CD8-positive, alpha-beta memory T cell (primary cell): Measurements from ENCODE around the gene NIPAL4. TPM values are rescaled to one million over a fixed set of nuclear protein-coding genes. Genes with fewer than 3 reads are reported as not detected.

Source experiments
- CTCF ChIA-PET: fragments of 350-600 bp; sonication (Branson Sonifier 250); formaldehyde crosslinking; loops from one replicate; lab custom pipeline; 2021; ENCODE audit warnings: antibody characterized with exemption; lab: Charles Lee
- POLR2A ChIA-PET: fragments of 350-600 bp; sonication (Branson Sonifier 250); formaldehyde crosslinking; loops from one replicate; lab custom pipeline; 2021; ENCODE audit warnings: antibody characterized with exemption; lab: Charles Lee
- DNase-seq, 5 donors: peaks; one replicate each; pipeline versions ENCODE4 v3.0.0 to v3.0.0-alpha.2; 2020 to 2022; ENCODE audit warnings: mixed read lengths in 1 of 5
- H3K27ac ChIP-seq: one replicate; pipeline ENCODE4 v1.7.0; 2013; ENCODE audit warnings: low read depth, mild to moderate bottlenecking, low read length, moderate library complexity
- H3K27me3 ChIP-seq: 2 replicates; pipeline ENCODE4 v1.7.0; 2013; ENCODE audit warnings: low read length, mild to moderate bottlenecking; ENCODE audit not compliant: insufficient read depth, poor library complexity, severe bottlenecking
- H3K36me3 ChIP-seq: 2 replicates; pipeline ENCODE4 v1.7.0; 2013; ENCODE audit warnings: mild to moderate bottlenecking, low read length, moderate library complexity; ENCODE audit not compliant: insufficient read depth
- H3K4me1 ChIP-seq: 2 replicates; pipeline ENCODE4 v1.7.0; 2013; ENCODE audit warnings: mild to moderate bottlenecking, low read length, moderate library complexity; ENCODE audit not compliant: insufficient read depth
- H3K4me3 ChIP-seq: 2 replicates; pipeline ENCODE4 v1.7.0; 2013; ENCODE audit warnings: mild to moderate bottlenecking, low read length
- H3K9me3 ChIP-seq: 2 replicates; pipeline ENCODE4 v1.7.0; 2013; ENCODE audit warnings: mild to moderate bottlenecking, low read length
- H3K27ac Mint-ChIP-seq, 8 donors: one replicate each; pipeline ENCODE4 v1.8.0; 2020 to 2021; ENCODE audit warnings: mixed read lengths in 8 of 8, mild to moderate bottlenecking in 6 of 8, inconsistent platforms in 3 of 8, moderate library complexity in 3 of 8
- H3K27me3 Mint-ChIP-seq, 2 donors: one replicate each; pipeline ENCODE4 v1.8.0; 2020 to 2021; ENCODE audit warnings: mixed read lengths in 2 of 2, mild to moderate bottlenecking in 1 of 2, moderate library complexity in 1 of 2
- H3K36me3 Mint-ChIP-seq, 3 donors: one replicate each; pipeline ENCODE4 v1.8.0; 2020 to 2021; ENCODE audit warnings: mixed read lengths in 3 of 3, inconsistent platforms in 1 of 3, mild to moderate bottlenecking in 1 of 3
- H3K4me1 Mint-ChIP-seq, 3 donors: one replicate each; pipeline ENCODE4 v1.8.0; 2020 to 2021; ENCODE audit warnings: mixed read lengths in 3 of 3, inconsistent platforms in 1 of 3, mild to moderate bottlenecking in 1 of 3
- H3K4me3 Mint-ChIP-seq, 7 donors: one replicate each; pipeline ENCODE4 v1.8.0; 2020 to 2021; ENCODE audit warnings: mixed read lengths in 7 of 7, mild to moderate bottlenecking in 6 of 7, moderate library complexity in 4 of 7, inconsistent platforms in 2 of 7
- H3K9me3 Mint-ChIP-seq, 5 donors: one replicate each; pipeline ENCODE4 v1.8.0; 2020 to 2022; ENCODE audit warnings: mixed read lengths in 5 of 5, mild to moderate bottlenecking in 3 of 5, moderate library complexity in 2 of 5, inconsistent platforms in 1 of 5
- polyA plus RNA-seq: library from polyadenylated mRNA; unstranded; fragments of 300-500 nt; fragmentation: Illumina TruSeq; gene quantifications from one replicate; pipeline ENCODE4 v1.2.3, GENCODE V29; 2021
- total RNA-seq, 2 experiments: library from RNA; stranded (reverse); gene quantifications; one replicate each; pipeline ENCODE4 v1.2.3, GENCODE V29; 2021

NIPAL4 gene
- total and polyA plus RNA-seq, 3 experiments from 2014 or later = 1.1 to 1.4 TPM; not detected in 1

DNA sequence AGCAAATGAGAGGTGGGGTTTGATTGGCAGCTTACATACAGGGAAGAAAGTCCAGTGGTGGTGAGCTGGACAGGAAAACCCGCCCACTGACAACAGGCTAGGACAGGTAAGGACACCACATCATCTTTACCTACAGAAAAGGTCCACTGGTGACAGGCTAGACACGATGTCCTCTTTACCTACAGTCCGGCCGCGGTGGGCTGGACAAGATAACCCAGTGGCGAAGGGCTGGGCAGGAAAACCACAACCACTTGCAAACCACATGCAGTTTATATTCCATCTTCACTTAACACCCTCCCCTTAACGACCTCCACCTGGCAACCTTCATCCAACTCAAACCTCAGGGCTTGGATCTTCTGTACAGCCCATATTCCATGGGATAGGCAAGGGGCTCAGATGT lies 5.0 kb upstream of the NIPAL4 start:
- H3K27ac Mint-ChIP-seq = no peak overlapping the region
- Histone ChIP-seq H3K27me3 (peaks cover 3% of the 10 kb centered on the region), H3K9me3 (no peaks in the 10 kb centered on the region), H3K4me1 (no peaks in the 10 kb centered on the region), H3K27ac (no peak overlapping the region), H3K4me3 (no peak overlapping the region), H3K36me3 (no peaks in the 10 kb centered on the region)
- POLR2A ChIA-PET = no interaction called here
- H3K4me3 Mint-ChIP-seq = no peak overlapping the region
- peaks cover 8 to 15% (median 13%) of the 10 kb centered on the region in 3 donors for H3K4me1 Mint-ChIP-seq
- peaks cover 0 to 3% of the 10 kb centered on the region in 2 donors for H3K27me3 Mint-ChIP-seq
- H3K9me3 Mint-ChIP-seq = no peaks in the 10 kb centered on the region
- no peak for DNase-seq
- no peaks in the 10 kb centered on the region for H3K36me3 Mint-ChIP-seq
- CTCF ChIA-PET = interaction anchor here (1.0 kb wide), 1 partner anchor 17 kb away, joined by 3 read pairs; no protein-coding TSS in a partner anchor

DNA sequence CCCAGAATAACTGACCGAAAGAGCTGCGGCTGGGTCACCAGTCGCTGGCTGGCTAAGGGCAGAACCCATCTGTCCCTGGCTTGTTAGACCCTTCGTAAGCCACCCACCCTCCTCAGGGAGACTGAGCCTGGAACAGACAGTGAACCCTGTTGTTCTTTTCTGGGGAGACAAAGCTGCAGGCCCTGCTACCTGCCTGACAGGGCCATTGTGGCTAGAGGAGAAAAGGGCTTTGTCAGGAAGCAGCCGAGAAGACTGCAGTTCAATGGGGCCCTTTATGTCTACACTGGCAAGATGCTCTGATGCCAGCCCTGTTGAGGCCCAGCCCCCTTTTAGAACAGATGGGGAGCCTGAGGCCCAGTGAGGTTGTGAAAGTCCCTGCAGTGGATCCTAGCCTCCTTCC lies 3.7 kb upstream of the NIPAL4 start:
- peaks cover 12% of the 10 kb centered on the region for H3K27me3 ChIP-seq
- H3K4me3 Mint-ChIP-seq = no peak overlapping the region
- no peak for DNase-seq
- no peaks in the 10 kb centered on the region for H3K9me3 ChIP-seq
- H3K36me3 Mint-ChIP-seq = no peaks in the 10 kb centered on the region
- CTCF ChIA-PET = no interaction called here
- no peaks in the 10 kb centered on the region for H3K36me3 ChIP-seq
- H3K4me3 ChIP-seq = no peak overlapping the region
- peaks cover 16 to 24% (median 22%) of the 10 kb centered on the region in 3 donors for H3K4me1 Mint-ChIP-seq
- no peak overlapping the region for H3K27ac ChIP-seq
- H3K27me3 Mint-ChIP-seq = peaks cover 6 to 13% of the 10 kb centered on the region in 2 donors
- H3K4me1 ChIP-seq = peaks cover 9% of the 10 kb centered on the region
- no peak overlapping the region for H3K27ac Mint-ChIP-seq
- POLR2A ChIA-PET = no interaction called here
- H3K9me3 Mint-ChIP-seq = no peaks in the 10 kb centered on the region

DNA sequence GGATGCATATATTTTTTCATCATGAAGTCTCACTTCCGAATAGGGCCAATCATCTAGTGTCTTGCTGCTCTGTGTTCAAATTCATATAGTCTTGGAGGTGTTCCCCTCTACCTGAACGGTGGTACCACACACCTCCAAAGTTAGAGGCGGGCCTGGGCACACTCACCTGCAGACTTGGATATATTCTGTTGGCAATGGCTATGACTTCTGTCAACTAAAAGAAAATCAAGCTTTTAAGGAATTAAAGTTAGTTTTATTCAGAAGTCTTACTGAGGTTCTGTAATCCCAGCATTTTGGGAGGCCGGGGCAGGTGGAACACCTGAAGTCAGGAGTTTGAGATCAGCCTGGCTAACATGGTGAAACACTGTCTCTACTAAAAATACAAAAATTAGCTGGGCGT lies 2.6 kb upstream of the NIPAL4 start:
- peaks cover 9% of the 10 kb centered on the region for H3K4me1 ChIP-seq
- peak overlapping the region in 1 of 7 donors; percentile 18 for H3K4me3 Mint-ChIP-seq
- H3K36me3 ChIP-seq = no peaks in the 10 kb centered on the region
- CTCF ChIA-PET = no interaction called here
- no peak overlapping the region for H3K27ac ChIP-seq
- H3K36me3 Mint-ChIP-seq = no peaks in the 10 kb centered on the region
- peaks cover 11 to 20% of the 10 kb centered on the region in 2 donors for H3K27me3 Mint-ChIP-seq
- no peaks in the 10 kb centered on the region for H3K9me3 Mint-ChIP-seq
- peaks cover 16 to 24% (median 22%) of the 10 kb centered on the region in 3 donors for H3K4me1 Mint-ChIP-seq
- POLR2A ChIA-PET = no interaction called here
- peaks cover 12% of the 10 kb centered on the region for H3K27me3 ChIP-seq
- no peak for DNase-seq
- H3K9me3 ChIP-seq = no peaks in the 10 kb centered on the region
- H3K27ac Mint-ChIP-seq = no peak overlapping the region
- H3K4me3 ChIP-seq = no peak overlapping the region

DNA sequence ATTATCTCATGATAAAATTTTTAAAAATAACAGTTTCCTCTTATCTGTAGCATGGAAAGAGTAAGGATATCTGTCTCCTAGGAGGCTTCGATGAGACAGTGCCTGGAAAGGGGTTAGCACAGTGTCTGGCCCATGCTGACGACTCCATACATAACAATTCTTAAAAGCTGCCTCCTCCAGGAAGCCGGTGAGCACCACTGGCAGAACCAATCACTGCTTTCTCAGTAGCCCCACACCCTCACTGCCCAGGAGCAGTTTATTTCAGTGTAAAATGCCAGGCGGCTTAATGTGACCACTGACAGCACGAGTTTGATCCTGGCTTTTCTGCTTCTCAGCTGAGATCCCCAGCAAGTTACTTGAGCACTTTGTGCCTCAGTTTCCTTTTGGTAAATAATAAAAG lies 1.2 kb upstream of the NIPAL4 start:
- peak overlapping the region in 2 of 7 donors; percentile 29 to 48 for H3K4me3 Mint-ChIP-seq

DNA sequence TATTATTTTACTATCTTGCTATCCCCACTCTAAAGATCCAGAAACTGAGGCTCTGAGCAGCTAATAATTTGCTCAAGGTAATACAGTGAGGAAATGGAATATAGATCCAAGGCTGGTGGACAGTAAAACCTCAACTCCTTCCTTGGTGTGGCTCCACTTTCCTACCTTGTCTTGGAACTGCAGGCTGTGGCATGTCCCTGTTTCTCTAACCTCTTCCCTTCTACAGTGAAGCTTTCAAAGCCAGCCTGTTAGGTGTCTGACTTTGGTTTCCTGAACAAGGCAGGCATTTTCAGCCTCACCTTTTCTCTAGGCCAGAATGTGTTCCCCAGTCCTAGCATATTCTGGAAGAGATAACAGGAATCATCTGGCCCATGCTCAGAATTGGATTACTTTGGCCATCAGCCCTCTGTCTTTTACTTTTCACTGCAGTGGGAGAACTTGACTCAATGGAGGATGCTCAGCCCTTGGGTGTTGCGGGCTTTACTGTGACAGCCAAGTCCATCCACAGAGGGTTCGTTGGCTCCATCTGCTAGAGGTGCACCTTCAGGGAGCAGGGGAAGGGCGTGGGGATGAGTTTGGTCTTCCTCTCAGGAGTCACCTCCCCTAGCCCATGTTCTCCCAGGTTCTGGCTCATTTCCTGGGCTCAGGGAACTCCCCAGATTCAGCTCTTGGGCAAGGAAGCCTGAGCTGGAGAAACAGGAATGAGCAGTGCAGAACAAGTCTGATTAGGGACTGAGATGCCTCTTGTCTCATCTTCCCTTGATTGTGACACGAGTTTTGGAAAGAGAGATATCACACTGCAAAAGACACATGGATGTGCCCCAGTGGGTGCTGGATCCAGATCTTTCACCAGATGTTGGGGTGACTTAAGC lies 1.1 kb downstream of the NIPAL4 start:
- ChIA-PET CTCF (interaction anchor here (0.6 to 1.6 kb wide), 3 partner anchors 15 to 257 kb away, joined by 5 read pairs; no protein-coding TSS in a partner anchor), POLR2A (no interaction called here)
- no peak overlapping the region for H3K27ac ChIP-seq
- H3K36me3 ChIP-seq = no peaks in the 10 kb centered on the region
- Mint-ChIP-seq H3K4me3 (peak overlapping the region; percentile 39 to 86 (median 70)), H3K27me3 (peaks cover 16 to 29% of the 10 kb centered on the region in 2 donors), H3K36me3 (no peaks in the 10 kb centered on the region), H3K27ac (no peak overlapping the region), H3K4me1 (peaks cover 19 to 32% (median 26%) of the 10 kb centered on the region in 3 donors), H3K9me3 (no peaks in the 10 kb centered on the region)
- H3K4me1 ChIP-seq = peaks cover 9% of the 10 kb centered on the region
- no peaks in the 10 kb centered on the region for H3K9me3 ChIP-seq
- no peak for DNase-seq
- H3K27me3 ChIP-seq = peaks cover 12% of the 10 kb centered on the region
- H3K4me3 ChIP-seq = no peak overlapping the region

More for the DNA sequence above, 1.2 kb upstream of the NIPAL4 start:
- Mint-ChIP-seq H3K36me3 (no peaks in the 10 kb centered on the region), H3K9me3 (no peaks in the 10 kb centered on the region), H3K4me1 (peaks cover 16 to 26% (median 24%) of the 10 kb centered on the region in 3 donors), H3K27ac (no peak overlapping the region), H3K27me3 (peaks cover 16 to 20% of the 10 kb centered on the region in 2 donors)
- H3K4me1 ChIP-seq = peaks cover 9% of the 10 kb centered on the region
- H3K9me3 ChIP-seq = no peaks in the 10 kb centered on the region
- ChIA-PET CTCF (no interaction called here), POLR2A (no interaction called here)
- H3K27ac ChIP-seq = no peak overlapping the region
- H3K4me3 ChIP-seq = no peak overlapping the region
- H3K36me3 ChIP-seq = no peaks in the 10 kb centered on the region
- DNase-seq = no peak
- peaks cover 12% of the 10 kb centered on the region for H3K27me3 ChIP-seq

DNA sequence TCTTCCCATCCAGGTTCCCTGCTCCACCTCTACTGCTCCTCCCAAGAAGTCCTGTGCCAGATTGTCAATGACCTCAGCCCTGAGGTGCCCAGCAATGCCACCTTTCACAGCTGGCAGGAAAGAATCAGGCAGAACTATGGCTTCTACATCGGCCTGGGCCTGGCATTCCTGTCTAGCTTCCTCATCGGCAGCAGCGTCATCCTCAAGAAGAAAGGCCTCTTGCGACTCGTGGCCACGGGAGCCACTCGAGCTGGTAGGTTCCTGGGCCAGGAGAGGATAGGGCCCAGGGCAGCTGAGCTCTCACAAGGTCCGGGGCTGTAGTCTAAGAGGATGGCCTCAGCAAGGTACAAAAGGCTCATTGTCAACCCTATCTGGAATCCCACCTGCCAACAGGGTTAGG lies 3.1 kb downstream of the NIPAL4 start:
- H3K4me1 ChIP-seq = peaks cover 9% of the 10 kb centered on the region
- CTCF ChIA-PET = interaction anchor here (1.1 kb wide), 1 partner anchor 18 kb away, joined by 3 read pairs; no protein-coding TSS in a partner anchor
- peak overlapping the region in 1 of 8 donors; percentile 84 for H3K27ac Mint-ChIP-seq
- H3K9me3 ChIP-seq = no peaks in the 10 kb centered on the region
- H3K27ac ChIP-seq = no peak overlapping the region
- peaks cover 12% of the 10 kb centered on the region for H3K27me3 ChIP-seq
- POLR2A ChIA-PET = no interaction called here
- no peaks in the 10 kb centered on the region for H3K36me3 Mint-ChIP-seq
- no peak for DNase-seq
- H3K9me3 Mint-ChIP-seq = no peaks in the 10 kb centered on the region
- no peaks in the 10 kb centered on the region for H3K36me3 ChIP-seq
- no peak overlapping the region for H3K4me3 ChIP-seq
- peaks cover 19 to 32% (median 26%) of the 10 kb centered on the region in 3 donors for H3K4me1 Mint-ChIP-seq
- H3K4me3 Mint-ChIP-seq = peak overlapping the region in 1 of 7 donors; percentile 46
- peaks cover 17 to 29% of the 10 kb centered on the region in 2 donors for H3K27me3 Mint-ChIP-seq

DNA sequence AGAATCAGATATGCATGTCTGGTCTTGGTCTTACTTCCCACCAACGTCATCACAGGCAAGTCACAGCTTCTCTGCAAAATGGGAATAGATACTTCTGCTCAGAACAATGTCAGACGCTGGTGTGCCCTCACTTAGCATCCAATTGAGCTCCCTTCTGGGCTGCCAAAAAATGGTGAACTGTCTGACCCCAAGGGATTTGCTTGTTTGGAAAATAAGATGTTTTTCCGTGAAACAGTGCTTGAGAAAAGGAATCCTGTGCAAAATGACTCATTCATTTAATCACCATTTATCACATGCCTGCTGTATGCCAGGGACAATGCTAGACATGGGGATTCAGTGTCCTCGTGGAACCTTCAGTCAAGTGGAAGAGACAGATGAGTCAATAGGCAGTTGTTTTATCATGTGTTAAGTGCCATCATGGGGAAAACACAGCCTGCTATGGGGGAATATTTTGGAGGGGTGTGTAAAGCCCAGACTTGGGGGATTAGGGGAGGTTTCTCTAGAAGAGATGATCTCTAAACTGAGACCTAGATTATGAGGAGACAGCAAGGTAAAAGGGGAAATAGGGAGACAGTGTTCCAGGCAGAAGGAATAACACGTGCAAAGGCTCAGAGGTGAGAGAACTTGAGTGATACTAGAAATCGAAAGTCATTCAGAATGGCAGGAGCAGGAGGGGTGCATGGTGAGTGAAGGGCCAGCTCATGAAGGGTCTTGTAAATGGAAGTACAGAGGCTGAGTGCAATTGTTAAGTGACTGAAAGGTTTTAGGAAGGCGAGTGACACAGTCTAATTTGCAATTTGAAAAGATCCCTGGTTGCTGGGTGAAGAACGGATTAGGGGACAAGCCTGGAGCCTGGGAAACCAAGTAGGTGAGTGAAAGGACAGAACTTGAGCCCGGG lies 3.9 kb downstream of the NIPAL4 start:
- H3K27me3 Mint-ChIP-seq = peaks cover 17 to 28% of the 10 kb centered on the region in 2 donors
- ChIA-PET CTCF (no interaction called here), POLR2A (no interaction called here)
- Histone ChIP-seq H3K4me3 (no peak overlapping the region), H3K36me3 (no peaks in the 10 kb centered on the region), H3K9me3 (no peaks in the 10 kb centered on the region), H3K27me3 (peaks cover 12% of the 10 kb centered on the region), H3K27ac (no peak overlapping the region), H3K4me1 (peaks cover 9% of the 10 kb centered on the region)
- H3K4me1 Mint-ChIP-seq = peaks cover 19 to 31% (median 26%) of the 10 kb centered on the region in 3 donors
- peak overlapping the region in 4 of 7 donors; percentile 4 to 28 (median 5) for H3K4me3 Mint-ChIP-seq
- H3K36me3 Mint-ChIP-seq = no peaks in the 10 kb centered on the region
- H3K9me3 Mint-ChIP-seq = no peaks in the 10 kb centered on the region
- DNase-seq = no peak
- H3K27ac Mint-ChIP-seq = peak overlapping the region in 2 of 8 donors; percentile 3 to 4
